IMR-90 (cell line): ENCODE measurements around the gene RBP4. TPM values are rescaled to one million over a fixed set of nuclear protein-coding genes. Genes with fewer than 3 reads are reported as not detected.

Experiments
- ATAC-seq: fragments of 200-7000 bp; cut with Tn5 transposase; 2 replicates; pipeline ENCODE4 v1.9.1; 2020; ENCODE audit warnings: low read depth, mild to moderate bottlenecking, moderate library complexity
- BruUV-seq: library from RNA; stranded (reverse); fragments of 400-500 nt; replicated peaks from 2 replicates; lab custom pipeline; 2021; lab: Mats Ljungman, UMichigan
- CTCF ChIA-PET: fragments of 300-600 bp; formaldehyde crosslinking; extraction: SDS; loops from one replicate; lab custom pipeline; 2021; ENCODE audit warnings: antibody characterized with exemption; lab: Yijun Ruan, JAX
- POLR2A ChIA-PET: fragments of 300-600 bp; sonication (Branson Sonifier 250); formaldehyde crosslinking; loops from one replicate; lab custom pipeline; 2022; ENCODE audit warnings: antibody characterized with exemption; ENCODE audit not compliant: unreplicated experiment; lab: Charles Lee
- DNase-seq: peaks from one replicate; pipeline ENCODE4 v3.0.0; 2013
- H2AFZ ChIP-seq: replicated peaks from 2 replicates; pipeline ENCODE3; 2013; ENCODE audit warnings: low read length, mild to moderate bottlenecking; ENCODE audit not compliant: poor library complexity
- H2AK5ac ChIP-seq: 2 replicates; pipeline ENCODE4 v1.6.1; 2013; ENCODE audit warnings: low read depth, low read length, inconsistent platforms
- H2AK9ac ChIP-seq: replicated peaks from 2 replicates; pipeline ENCODE3; 2013; ENCODE audit warnings: mild to moderate bottlenecking, low read depth, low read length, moderate library complexity; ENCODE audit not compliant: poor library complexity
- H2BK120ac ChIP-seq: 2 replicates; pipeline ENCODE4 v1.6.1; 2013; ENCODE audit warnings: low read depth, low read length, inconsistent platforms
- H2BK15ac ChIP-seq: 3 replicates; pipeline ENCODE4 v1.6.1; 2013; ENCODE audit warnings: low read depth, low read length, inconsistent platforms
- H2BK20ac ChIP-seq: 2 replicates; pipeline ENCODE4 v1.6.1; 2013; ENCODE audit warnings: low read depth, mild to moderate bottlenecking, inconsistent platforms, low read length, moderate library complexity
- H2BK5ac ChIP-seq: 2 replicates; pipeline ENCODE4 v1.6.1; 2013; ENCODE audit warnings: mild to moderate bottlenecking, low read depth, low read length, inconsistent platforms; ENCODE audit not compliant: poor library complexity, severe bottlenecking
- H3K14ac ChIP-seq: replicated peaks from 2 replicates; pipeline ENCODE4 v1.6.1; 2013; ENCODE audit warnings: low read depth, low read length, inconsistent platforms
- H3K18ac ChIP-seq: 2 replicates; pipeline ENCODE4 v1.6.1; 2013; ENCODE audit warnings: low read depth, low read length, control low read depth
- H3K23ac ChIP-seq: 2 replicates; pipeline ENCODE4 v1.6.1; 2013; ENCODE audit warnings: low read depth, low read length, inconsistent platforms
- H3K27ac ChIP-seq: 2 replicates; pipeline ENCODE4 v1.5.1; 2013; ENCODE audit warnings: mild to moderate bottlenecking, control low read depth, low read length; ENCODE audit not compliant: insufficient read depth
- H3K27me3 ChIP-seq: 2 replicates; pipeline ENCODE4 v1.6.1; 2013; ENCODE audit warnings: low read length; ENCODE audit not compliant: control insufficient read depth, insufficient read depth
- H3K36me3 ChIP-seq: 2 replicates; pipeline ENCODE4 v1.6.1; 2013; ENCODE audit warnings: low read length, mixed read lengths; ENCODE audit not compliant: control insufficient read depth, insufficient read depth
- H3K4ac ChIP-seq: 2 replicates; pipeline ENCODE4 v1.6.1; 2013; ENCODE audit warnings: low read depth, low read length, inconsistent platforms
- H3K4me1 ChIP-seq: 2 replicates; pipeline ENCODE4 v1.6.1; 2013; ENCODE audit warnings: low read length, mixed read lengths; ENCODE audit not compliant: control insufficient read depth, insufficient read depth
- H3K4me2 ChIP-seq: 2 replicates; pipeline ENCODE4 v1.6.1; 2013; ENCODE audit warnings: low read depth, mild to moderate bottlenecking, control low read depth, low read length, moderate library complexity
- H3K4me3 ChIP-seq: 2 replicates; pipeline ENCODE4 v1.5.1; 2013; ENCODE audit warnings: low read depth, mild to moderate bottlenecking, control low read depth, low read length, moderate library complexity; ENCODE audit not compliant: insufficient read depth
- H3K56ac ChIP-seq: 2 replicates; pipeline ENCODE4 v1.6.1; 2013; ENCODE audit warnings: low read length, inconsistent platforms; ENCODE audit not compliant: insufficient read depth; ENCODE audit errors: extremely low read depth
- H3K79me1 ChIP-seq, 2 experiments: 2 replicates each; pipeline ENCODE4 v1.6.1; 2013; ENCODE audit warnings: low read length in 2 of 2, inconsistent platforms in 1 of 2, low read depth in 1 of 2
- H3K9ac ChIP-seq: 2 replicates; pipeline ENCODE4 v1.6.1; 2013; ENCODE audit warnings: low read depth, low read length, control low read depth
- H3K9me1 ChIP-seq: 2 replicates; pipeline ENCODE4 v1.6.1; 2013; ENCODE audit warnings: low read length, inconsistent platforms; ENCODE audit not compliant: insufficient read depth
- H3K9me3 ChIP-seq: 2 replicates; pipeline ENCODE4 v1.6.1; 2013; ENCODE audit warnings: low read length; ENCODE audit not compliant: control insufficient read depth, insufficient read depth
- H4K20me1 ChIP-seq: 2 replicates; pipeline ENCODE4 v1.6.1; 2013; ENCODE audit warnings: low read length, inconsistent platforms; ENCODE audit not compliant: insufficient read depth
- H4K5ac ChIP-seq: 2 replicates; pipeline ENCODE4 v1.6.1; 2013; ENCODE audit warnings: mild to moderate bottlenecking, low read depth, low read length, control low read depth
- H4K8ac ChIP-seq, 2 experiments: 2 replicates each; pipeline ENCODE4 v1.6.1; 2013; ENCODE audit warnings: low read depth in 2 of 2, low read length in 2 of 2, control low read depth in 1 of 2, inconsistent platforms in 1 of 2
- H4K91ac ChIP-seq: 2 replicates; pipeline ENCODE4 v1.6.1; 2013; ENCODE audit warnings: low read depth, low read length, inconsistent platforms; ENCODE audit not compliant: insufficient read depth
- BHLHE40 ChIP-seq: fragments of 150-350 bp; IDR thresholded peaks from 2 replicates; pipeline ENCODE4 v1.6.1; 2016; ENCODE audit warnings: mild to moderate bottlenecking, low read depth, low read length
- CEBPB ChIP-seq: IDR thresholded peaks from 2 replicates; pipeline ENCODE4 v1.6.1; 2012; ENCODE audit warnings: low read depth, low read length, improper control_type of control experiment
- CHD1 ChIP-seq: IDR thresholded peaks from 2 replicates; pipeline ENCODE4 v1.6.1; 2012; ENCODE audit warnings: low read depth, low read length, improper control_type of control experiment
- CTCF ChIP-seq: conservative IDR thresholded peaks from 2 replicates; pipeline ENCODE4 v1.5.1; 2012; ENCODE audit warnings: mild to moderate bottlenecking, low read depth, low read length, improper control_type of control experiment
- ELK1 ChIP-seq: fragments of 150-350 bp; IDR thresholded peaks from 2 replicates; pipeline ENCODE4 v1.6.1; 2016; ENCODE audit warnings: low read depth, mild to moderate bottlenecking, low read length, moderate library complexity, borderline replicate concordance
- FOS ChIP-seq: fragments of 150-350 bp; IDR thresholded peaks from 2 replicates; pipeline ENCODE4 v1.6.1; 2016; ENCODE audit warnings: low read depth, low read length
- MAFK ChIP-seq: IDR thresholded peaks from 2 replicates; pipeline ENCODE4 v1.6.1; 2012; ENCODE audit warnings: low read depth, low read length, improper control_type of control experiment
- MXI1 ChIP-seq: IDR thresholded peaks from 2 replicates; pipeline ENCODE4 v1.6.1; 2012; ENCODE audit warnings: low read depth, mild to moderate bottlenecking, low read length, moderate library complexity, borderline replicate concordance
- POLR2A ChIP-seq: IDR thresholded peaks from 2 replicates; pipeline ENCODE4 v1.6.1; 2012; ENCODE audit warnings: mild to moderate bottlenecking, low read depth, low read length
- RAD21 ChIP-seq: IDR thresholded peaks from 2 replicates; pipeline ENCODE4 v1.6.1; 2012; ENCODE audit warnings: low read length, improper control_type of control experiment
- RCOR1 ChIP-seq: IDR thresholded peaks from 2 replicates; pipeline ENCODE4 v1.6.1; 2012; ENCODE audit warnings: mild to moderate bottlenecking, low read length, improper control_type of control experiment; ENCODE audit not compliant: insufficient replicate concordance
- RFX5 ChIP-seq: IDR thresholded peaks from 2 replicates; pipeline ENCODE4 v1.8.0; 2012; ENCODE audit warnings: low read depth, mild to moderate bottlenecking, low read length, moderate library complexity
- USF2 ChIP-seq: fragments of 150-350 bp; IDR thresholded peaks from 2 replicates; pipeline ENCODE4 v1.6.1; 2017; ENCODE audit warnings: mild to moderate bottlenecking, antibody characterized with exemption, low read length, low read depth
- WGBS, 2 experiments: methylation state at CpG; one replicate each; pipeline versions ENCODE4 v1.1.5 to v1.1.7; 2013; ENCODE audit warnings: missing lambda C conversion rate in 2 of 2; ENCODE audit not compliant: insufficient read length in 1 of 2; ENCODE audit errors: extremely low coverage in 2 of 2; 5-methylcytosine and 5-hydroxymethylcytosine counted together
- dilution Hi-C: fragments of 300-500 bp; cut with HindIII; formaldehyde crosslinking; loops from one replicate; pipeline ENCODE4 v1.14.3; 2018; ENCODE audit warnings: low sequenced_read_pairs; ENCODE audit not compliant: unreplicated experiment
- in situ Hi-C: fragments of 300-500 bp; cut with MboI; formaldehyde crosslinking; loops from 3 replicates; pipeline ENCODE4 v1.14.3; 2019; ENCODE audit warnings: low sequenced_read_pairs, inconsistent platforms, mixed read lengths
- intact Hi-C: fragments of 100-400 bp; cut with micrococcal nuclease; formaldehyde crosslinking; loops from 2 replicates; pipeline ENCODE4 v1.10.0; 2022
- polyA plus RNA-seq, 3 experiments: library from polyadenylated mRNA; depleted of rRNA; stranded (reverse); fragments of >200 nt; gene quantifications; 2 replicates each; pipeline ENCODE4 v1.2.3, GENCODE V29; 2012; ENCODE audit warnings: low replicate concordance in 1 of 3
- total RNA-seq: library from RNA; depleted of rRNA; stranded (reverse); fragments of >200 nt; gene quantifications from 2 replicates; pipeline ENCODE4 v1.2.3, GENCODE V29; 2012

Gene RBP4
- total and polyA plus RNA-seq, 2 of the 4 experiments (the other 2 are of a cell fraction), result not detected

GRCh38 chr10:93573924-93574323, 27.1 kb downstream of the RBP4 start:
- H3K14ac ChIP-seq, result no peak overlapping the region
- H3K9me3 ChIP-seq, result no peaks in the 10 kb centered on the region
- no peak overlapping the region for H3K4ac ChIP-seq
- H3K79me1 ChIP-seq, result no peaks in the 10 kb centered on the region
- BruUV-seq, result no TSS peak
- H3K36me3 ChIP-seq, result no peaks in the 10 kb centered on the region
- no peak for DNase-seq
- H2BK120ac ChIP-seq, result no peak overlapping the region
- intact Hi-C loops (no loop called here), dilution Hi-C loops (no loop called here), in situ Hi-C loops (no loop called here)
- no peak overlapping the region for H2BK5ac ChIP-seq
- H4K5ac ChIP-seq, result no peak overlapping the region
- no peaks in the 10 kb centered on the region for H3K4me1 ChIP-seq
- no peak overlapping the region for H2AFZ ChIP-seq
- H2AK9ac ChIP-seq, result no peak overlapping the region
- no peak for ATAC-seq
- TF ChIP-seq USF2 (no peak), FOS (no peak), MXI1 (no peak), BHLHE40 (no peak), RCOR1 (no peak), CHD1 (no peak), RFX5 (no peak), ELK1 (no peak), CEBPB (no peak), MAFK (no peak), RAD21 (no peak), CTCF (no peak), POLR2A (no peak)
- H4K8ac ChIP-seq, result no peak overlapping the region
- no peak overlapping the region for H2BK20ac ChIP-seq
- no peaks in the 10 kb centered on the region for H3K9me1 ChIP-seq
- no peaks in the 10 kb centered on the region for H4K20me1 ChIP-seq
- H3K4me2 ChIP-seq, result no peak overlapping the region
- WGBS, 2 experiments, result no CpG with 5 or more reads among the region's 3 CpGs
- no peak overlapping the region for H3K9ac ChIP-seq
- H2AK5ac ChIP-seq, result no peak overlapping the region
- H4K91ac ChIP-seq, result no peak overlapping the region
- H3K27me3 ChIP-seq, result peaks cover 54% of the 10 kb centered on the region
- no peak overlapping the region for H3K18ac ChIP-seq
- no peak overlapping the region for H3K4me3 ChIP-seq
- no peak overlapping the region for H3K56ac ChIP-seq
- ChIA-PET CTCF (interaction anchor here (0.6 kb wide), 1 partner anchor 32 kb away, joined by 3 read pairs; no protein-coding TSS in a partner anchor), POLR2A (no interaction called here)
- no peak overlapping the region for H3K27ac ChIP-seq
- no peak overlapping the region for H3K23ac ChIP-seq
- no peak overlapping the region for H2BK15ac ChIP-seq
